Neutrophil (primary cell): Measurements from ENCODE around the gene FAS.

Experiments used
- H3K27ac ChIP-seq: fragments of 200-600 bp; sonication (generic); 2 replicates; pipeline ENCODE4 v1.5.1; 2016; ENCODE audit warnings: mild to moderate bottlenecking, moderate library complexity
- H3K27me3 ChIP-seq: fragments of 200-600 bp; sonication (generic); 2 replicates; pipeline ENCODE4 v1.6.0; 2016; ENCODE audit warnings: mild to moderate bottlenecking
- H3K36me3 ChIP-seq: fragments of 200-600 bp; sonication (generic); 2 replicates; pipeline ENCODE4 v1.5.1; 2017
- H3K4me1 ChIP-seq, 2 experiments: fragments of 200-600 bp in 1 of 2; sonication (generic) in 1 of 2; 1 replicate in 1 of 2; 2 replicates in 1 of 2; pipeline versions ENCODE4 v1.5.1 to v1.6.1; 2013 to 2016; ENCODE audit warnings: low read depth in 1 of 2, low read length in 1 of 2, mild to moderate bottlenecking in 1 of 2, moderate library complexity in 1 of 2; ENCODE audit not compliant: control insufficient read depth in 1 of 2, insufficient read depth in 1 of 2
- H3K4me3 ChIP-seq, 2 experiments: fragments of 200-600 bp in 1 of 2; sonication (generic) in 1 of 2; 1 replicate in 1 of 2; 2 replicates in 1 of 2; pipeline ENCODE4 v1.5.1; 2013 to 2016; ENCODE audit warnings: low read depth in 1 of 2, low read length in 1 of 2, mild to moderate bottlenecking in 1 of 2, moderate library complexity in 1 of 2
- H3K9me3 ChIP-seq: fragments of 200-600 bp; sonication (generic); 2 replicates; pipeline ENCODE4 v1.5.1; 2016
- CTCF ChIP-seq: fragments of 200-600 bp; sonication (generic); IDR thresholded peaks from 2 replicates; pipeline ENCODE4 v1.5.1; 2016; ENCODE audit warnings: antibody characterized with exemption

FAS gene

GRCh38 chr10:88990384-88991160 lies at the start of gene FAS:
Gene FAS, plus strand, starts transcription at chr10:88990798. Its CDS starts 79 bp downstream, at chr10:88990877.
- no peak for TF ChIP-seq CTCF
- peaks cover 50 to 54% of the 10 kb centered on the region in 2 experiments for H3K4me1 ChIP-seq
- H3K27ac ChIP-seq = peak within 1 kb of the TSS; percentile 95
- no peaks in the 10 kb centered on the region for H3K27me3 ChIP-seq
- H3K4me3 ChIP-seq = peak within 1 kb of the TSS; percentile 83 to 86
- H3K9me3 ChIP-seq = peaks cover 7% of the 10 kb centered on the region
- no peaks in the 10 kb centered on the region for H3K36me3 ChIP-seq

- TF ChIP-seq CTCF = no peak
- no peaks in the 10 kb centered on the region for H3K9me3 ChIP-seq
- no peaks in the 10 kb centered on the region for H3K27me3 ChIP-seq
- no peaks in the 10 kb centered on the region for H3K4me1 ChIP-seq
- H3K36me3 ChIP-seq = no peaks in the 10 kb centered on the region
- no peak overlapping the region for H3K27ac ChIP-seq
- H3K4me3 ChIP-seq = no peak overlapping the region
These were observed 49.6 kb upstream of the FAS start for GRCh38 chr10:88941026-88941425.

GRCh38 chr10:88943778-88944177 lies 46.8 kb upstream of the FAS start:
- Histone ChIP-seq H3K27ac (no peak overlapping the region), H3K4me1 (no peaks in the 10 kb centered on the region), H3K36me3 (no peaks in the 10 kb centered on the region), H3K4me3 (no peak overlapping the region), H3K9me3 (no peaks in the 10 kb centered on the region), H3K27me3 (no peaks in the 10 kb centered on the region)
- no peak for TF ChIP-seq CTCF

- Histone ChIP-seq H3K4me3 (no peak overlapping the region), H3K27me3 (no peaks in the 10 kb centered on the region), H3K9me3 (no peaks in the 10 kb centered on the region), H3K4me1 (peaks cover 0 to under 1% of the 10 kb centered on the region in 2 experiments), H3K27ac (no peak overlapping the region), H3K36me3 (no peaks in the 10 kb centered on the region)
- TF ChIP-seq CTCF = no peak
These were observed 45.8 kb upstream of the FAS start for GRCh38 chr10:88944813-88945212.

GRCh38 chr10:88946200-88946599 lies 44.4 kb upstream of the FAS start:
- H3K27ac ChIP-seq = no peak overlapping the region
- H3K27me3 ChIP-seq = no peaks in the 10 kb centered on the region
- TF ChIP-seq CTCF = no peak
- no peak overlapping the region for H3K4me3 ChIP-seq
- no peaks in the 10 kb centered on the region for H3K9me3 ChIP-seq
- no peaks in the 10 kb centered on the region for H3K36me3 ChIP-seq
- peaks cover 0 to 4% of the 10 kb centered on the region in 2 experiments for H3K4me1 ChIP-seq
